Kasumi-1 (cell line): Measurements from ENCODE around the gene CYBA.

ENCODE experiments used
- DNase-seq, 2 experiments: peaks; one replicate each; lab custom pipeline; 2025; lab: John Stamatoyannopoulos, UW

Gene CYBA

GRCh38 chr16:88647178-88648070 lies 3.4 kb downstream of the CYBA start:
- DNase-seq: no peak

DNA sequence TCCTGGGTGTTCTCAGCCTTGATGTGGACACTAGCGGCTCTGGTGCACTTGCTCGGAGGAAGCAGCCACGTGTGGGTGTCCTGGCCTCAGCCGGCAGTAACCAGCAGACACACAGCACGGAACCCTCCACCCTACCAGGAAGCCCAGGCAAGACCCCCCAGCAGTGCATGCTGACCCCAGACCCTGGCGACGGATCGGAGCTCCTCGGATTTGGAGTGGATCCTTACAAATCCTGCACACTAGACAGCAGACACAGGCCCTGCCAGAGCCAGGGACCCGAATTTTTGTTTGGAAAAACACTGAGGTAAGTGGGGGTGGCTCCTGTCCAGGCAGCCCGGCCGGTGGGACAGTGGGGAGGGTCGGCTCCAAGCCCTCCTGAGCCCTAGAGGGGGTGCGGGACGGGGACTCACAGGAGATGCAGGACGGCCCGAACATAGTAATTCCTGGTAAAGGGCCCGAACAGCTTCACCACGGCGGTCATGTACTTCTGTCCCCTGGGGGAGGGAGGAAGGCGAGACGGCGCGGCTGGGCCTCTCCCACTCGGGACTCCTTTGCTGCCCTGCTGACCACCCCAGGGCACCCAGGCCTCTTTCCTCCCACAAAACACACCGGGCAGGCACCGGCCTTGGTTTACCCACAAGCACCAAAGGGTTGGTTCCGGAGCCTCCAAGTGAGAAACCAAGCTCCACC lies 4.4 kb downstream of the CYBA start:
- DNase-seq: no peak

DNA sequence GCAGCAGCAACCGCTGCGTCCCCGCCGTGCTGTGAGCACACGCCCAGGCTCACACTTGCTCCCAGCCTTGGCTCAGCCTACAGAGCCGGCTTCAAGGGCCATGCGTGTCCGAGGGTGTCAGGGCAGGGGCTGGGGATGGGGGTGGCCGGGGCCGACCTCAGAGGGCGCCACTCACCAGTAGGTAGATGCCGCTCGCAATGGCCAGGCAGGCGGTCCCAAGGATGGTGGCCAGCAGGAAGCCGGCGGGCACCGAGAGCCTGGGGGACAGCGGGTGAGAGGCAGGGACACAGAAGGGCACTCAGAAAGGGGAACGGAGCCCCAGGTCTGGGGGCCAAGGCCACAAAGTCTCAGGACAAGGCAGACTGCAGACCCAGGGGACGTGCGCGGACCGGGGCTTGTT lies 4.9 kb downstream of the CYBA start:
- DNase-seq: no peak

DNA sequence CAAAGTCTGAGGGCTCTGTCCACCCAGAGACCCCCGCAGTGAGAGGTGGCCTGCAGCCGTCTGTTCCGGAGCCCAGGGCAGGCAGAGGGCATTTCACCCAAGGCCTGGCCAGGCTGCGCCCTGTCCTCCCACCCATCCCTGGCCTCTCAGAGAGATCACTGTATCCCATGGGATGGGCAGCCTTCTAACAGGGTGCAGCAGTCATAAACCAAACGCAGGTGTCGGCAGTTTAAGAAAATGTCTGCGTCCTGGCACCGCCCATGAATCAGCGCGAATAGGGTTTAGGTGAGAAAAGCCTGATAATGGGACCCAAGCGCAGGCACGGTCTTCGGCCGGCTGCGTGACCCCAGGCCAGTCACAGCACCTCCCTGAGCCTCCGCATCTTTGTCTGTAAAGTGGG lies 5.4 kb downstream of the CYBA start:
- DNase-seq: no peak

GRCh38 chr16:88643644-88643932 lies 7.3 kb downstream of the CYBA start:
- DNase-seq: no peak

GRCh38 chr16:88642881-88643643 lies 7.8 kb downstream of the CYBA start:
- no peak for DNase-seq

DNA sequence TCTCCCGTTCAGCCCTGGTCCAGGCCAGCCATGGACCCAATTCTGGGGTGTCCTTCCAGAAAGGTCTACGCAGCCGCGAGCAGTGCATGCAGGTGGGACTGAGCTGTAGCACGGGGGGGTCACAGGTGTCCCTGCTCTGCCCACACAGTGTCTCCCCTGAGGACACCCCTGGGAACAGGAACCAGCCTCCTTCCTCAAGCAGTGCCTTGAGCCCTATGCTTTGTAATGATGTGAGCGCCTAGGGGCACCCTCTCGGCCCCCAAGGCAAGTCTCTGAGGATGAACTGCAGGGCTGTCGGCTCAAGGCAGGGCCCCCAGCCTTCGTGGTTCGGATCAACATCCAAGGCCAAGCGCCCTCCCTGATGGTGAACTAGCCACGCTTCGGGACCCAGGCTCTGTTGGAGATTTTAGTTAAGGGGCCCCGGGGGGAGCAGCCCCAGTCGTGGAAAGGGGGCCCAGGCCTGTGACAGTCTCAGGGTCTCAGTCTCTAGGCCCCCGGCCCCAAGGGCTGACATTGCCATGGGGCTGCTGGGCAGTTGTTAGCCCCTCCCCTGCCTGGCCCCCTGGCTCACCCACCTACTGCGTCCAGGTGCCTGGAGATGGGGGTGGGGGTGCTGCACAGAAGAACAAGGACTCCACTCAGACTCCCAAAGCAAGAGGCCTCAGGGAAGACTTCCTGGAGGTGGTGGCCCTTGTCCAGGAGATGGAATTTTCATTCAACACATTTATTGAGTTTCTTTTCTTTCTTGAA lies 10.2 kb downstream of the CYBA start:
- no peak for DNase-seq

- peak in 1 of 2 experiments; percentile 23 for DNase-seq
These were observed 10.8 kb downstream of the CYBA start for GRCh38 chr16:88640039-88640495.

- DNase-seq: no peak
These were observed 11.4 kb downstream of the CYBA start for GRCh38 chr16:88639231-88640038.

GRCh38 chr16:88638323-88639230 lies 12.3 kb downstream of the CYBA start, which contains the start of gene IL17C:
TSS of gene IL17C (plus strand) at chr16:88638572. CDS start at chr16:88638642, 70 bp downstream.
- no peak for DNase-seq

DNA sequence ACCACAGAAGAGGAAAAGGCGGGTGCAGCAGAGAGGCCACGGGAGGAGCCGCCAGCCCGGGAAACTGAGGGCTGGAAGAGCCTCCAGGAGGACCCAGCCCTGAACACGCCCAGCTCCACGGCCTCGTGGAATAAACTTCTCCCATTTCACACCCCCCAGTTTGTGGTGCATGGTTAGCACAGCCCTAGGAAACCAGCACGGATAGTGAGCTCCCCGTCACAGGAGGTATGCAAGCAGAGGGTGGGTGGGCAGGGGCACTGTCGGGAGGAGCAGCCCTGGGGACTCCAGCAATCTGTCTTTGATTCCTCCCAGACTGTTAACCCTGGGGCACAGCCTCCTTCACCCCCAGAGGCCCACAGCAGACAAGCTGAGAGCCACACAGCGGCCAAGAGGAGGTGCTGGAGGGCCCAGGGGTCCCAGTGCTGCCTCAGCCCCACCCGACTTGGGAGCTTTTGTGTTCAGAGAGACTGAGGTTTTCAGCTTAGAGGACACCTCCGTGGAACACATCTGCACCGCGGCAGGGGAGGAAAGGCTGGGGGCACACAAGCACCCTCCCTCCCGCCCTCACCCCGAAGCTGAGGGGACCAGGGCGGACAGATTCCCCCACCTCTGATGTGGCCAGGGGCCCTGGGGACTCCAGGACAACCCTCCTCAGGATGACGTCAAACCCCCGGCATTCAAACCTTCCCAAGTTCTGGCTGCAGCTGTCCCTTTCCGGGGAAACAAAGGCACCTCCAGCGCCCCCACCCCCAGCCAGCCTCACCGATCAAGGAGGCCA lies 14.2 kb downstream of the CYBA start:
- no peak for DNase-seq

GRCh38 chr16:88635671-88636319 lies 15.1 kb downstream of the CYBA start:
- DNase-seq: no peak

DNA sequence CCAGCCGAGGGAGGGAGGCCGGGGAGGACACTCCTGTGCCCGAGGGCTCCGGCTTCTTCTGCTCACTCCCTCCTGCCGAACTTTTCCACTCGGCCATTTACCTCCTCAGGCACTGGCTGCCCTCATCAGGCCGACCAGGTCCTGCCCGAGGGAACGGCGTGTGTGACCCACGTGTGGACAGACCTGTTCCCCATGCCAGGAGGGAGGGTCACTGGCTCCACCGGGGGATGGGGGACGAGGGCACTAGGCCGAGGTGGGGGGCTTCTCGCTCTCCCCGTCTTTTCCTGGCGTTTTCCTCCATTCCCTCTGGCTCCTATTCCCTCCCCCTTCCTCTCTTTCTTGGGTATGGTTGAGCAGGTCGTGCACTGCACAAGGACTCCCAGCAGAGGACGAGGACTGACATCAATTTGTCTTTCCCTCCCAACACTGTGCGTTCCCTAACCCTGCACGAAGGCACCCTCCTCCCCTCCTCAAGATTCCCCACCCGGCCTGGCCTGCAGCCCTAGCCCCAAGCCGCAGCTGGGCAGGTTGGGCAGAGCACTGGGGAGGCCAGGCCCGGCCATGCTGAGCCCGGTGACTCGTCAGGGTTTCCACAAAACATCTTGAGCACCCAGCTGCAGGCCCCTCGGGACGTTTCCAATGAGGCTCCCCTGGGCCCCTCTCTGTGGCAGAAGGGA lies 15.7 kb downstream of the CYBA start:
- DNase-seq: no peak

GRCh38 chr16:88634141-88634993 lies 16.5 kb downstream of the CYBA start:
- DNase-seq: no peak

DNA sequence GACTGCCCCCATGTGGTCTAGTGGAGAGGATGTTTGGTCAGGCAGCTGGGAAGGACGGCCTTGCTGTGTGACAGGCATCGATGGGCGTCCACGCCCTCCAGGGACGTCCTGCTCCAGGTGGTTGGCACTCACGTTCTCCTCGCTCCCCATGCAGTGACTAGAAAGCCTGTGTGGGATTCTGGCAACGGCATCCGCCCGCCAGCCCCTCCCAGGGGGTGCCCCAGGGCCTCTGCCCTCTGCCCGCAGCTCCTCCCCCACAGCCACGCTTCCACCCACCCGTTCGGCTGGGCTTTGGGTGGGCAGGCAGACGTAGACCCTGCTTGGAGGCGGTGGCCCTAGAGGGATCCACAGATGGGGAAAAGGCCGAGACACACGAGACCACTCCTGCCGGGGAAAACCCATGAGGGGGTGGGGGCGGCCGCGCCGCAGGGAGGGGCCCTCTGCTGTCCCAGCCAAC lies 17.1 kb downstream of the CYBA start:
- no peak for DNase-seq

GRCh38 chr16:88632587-88632930 lies 18.3 kb downstream of the CYBA start:
- DNase-seq: no peak
